DOHH2 (cell line): Measurements from ENCODE around the gene PSMA2.

Experiments used
- CTCF ChIP-seq: fragments of 200-600 bp; sonication (generic); IDR thresholded peaks from one replicate; pipeline ENCODE4 v1.5.1; 2014; ENCODE audit warnings: antibody characterized with exemption, mild to moderate bottlenecking, low read depth, low read length; ENCODE audit not compliant: poor library complexity, severe bottlenecking
- EZH2phosphoT487 ChIP-seq: fragments of 200-600 bp; sonication (generic); IDR thresholded peaks from 2 replicates; pipeline ENCODE4 v1.6.1; 2017; ENCODE audit warnings: borderline replicate concordance, mild to moderate bottlenecking, antibody characterized with exemption, low read length, moderate library complexity, mixed read lengths

- TF ChIP-seq CTCF = no peak
- TF ChIP-seq EZH2phosphoT487 = no peak
These were observed 20.4 kb upstream of the PSMA2 start for GRCh38 chr7:42952328-42952727.
